DND-41 (cell line): ENCODE data around the gene ZSCAN5C.

Experiments
- ATAC-seq: fragments of 200-7000 bp; cut with Tn5 transposase; 3 replicates; pipeline ENCODE4 v1.9.1; 2021; ENCODE audit warnings: low read depth; ENCODE audit not compliant: insufficient read depth
- DNase-seq: peaks from one replicate; pipeline ENCODE4 v3.0.0-alpha.2; 2020
- H2AFZ ChIP-seq: 2 replicates; pipeline ENCODE4 v1.6.0; 2012; ENCODE audit warnings: low read depth, low read length
- H3K27ac ChIP-seq: 2 replicates; pipeline ENCODE4 v1.5.1; 2012; ENCODE audit warnings: low read length, inconsistent platforms
- H3K27me3 ChIP-seq: fragments of 200-600 bp; sonication (generic); 2 replicates; pipeline ENCODE4 v1.6.0; 2012; ENCODE audit warnings: low read length, mild to moderate bottlenecking, inconsistent platforms; ENCODE audit not compliant: insufficient read depth, poor library complexity
- H3K36me3 ChIP-seq: 2 replicates; pipeline ENCODE4 v1.5.1; 2012; ENCODE audit warnings: low read length, inconsistent platforms; ENCODE audit not compliant: insufficient read depth
- H3K4me1 ChIP-seq: 2 replicates; pipeline ENCODE4 v1.5.1; 2012; ENCODE audit warnings: mild to moderate bottlenecking, low read length; ENCODE audit not compliant: insufficient read depth
- H3K4me2 ChIP-seq: 2 replicates; pipeline ENCODE4 v1.6.0; 2012; ENCODE audit warnings: mild to moderate bottlenecking, moderate library complexity, low read length, inconsistent platforms; ENCODE audit not compliant: insufficient read depth
- H3K4me3 ChIP-seq, 2 experiments: fragments of 200-600 bp in 1 of 2; shearing (Covaris generic) in 1 of 2; 2 replicates each; pipeline ENCODE4 v1.5.1; 2012 to 2016; ENCODE audit warnings: inconsistent platforms in 2 of 2, low read length in 2 of 2, mild to moderate bottlenecking in 2 of 2, low read depth in 1 of 2, moderate library complexity in 1 of 2
- H3K79me2 ChIP-seq: 2 replicates; pipeline ENCODE4 v1.6.0; 2012; ENCODE audit warnings: low read length, inconsistent platforms; ENCODE audit not compliant: insufficient read depth
- H3K9ac ChIP-seq: 2 replicates; pipeline ENCODE4 v1.6.0; 2012; ENCODE audit warnings: low read depth, mild to moderate bottlenecking, inconsistent platforms, low read length, moderate library complexity
- H3K9me3 ChIP-seq: 2 replicates; pipeline ENCODE4 v1.5.1; 2012; ENCODE audit warnings: low read length, moderate library complexity, mild to moderate bottlenecking, inconsistent platforms; ENCODE audit not compliant: insufficient read depth, severe bottlenecking
- H4K20me1 ChIP-seq: 2 replicates; pipeline ENCODE4 v1.6.0; 2012; ENCODE audit warnings: low read length; ENCODE audit not compliant: insufficient read depth
- CTCF ChIP-seq: IDR thresholded peaks from 2 replicates; pipeline ENCODE4 v1.5.1; 2012; ENCODE audit warnings: borderline replicate concordance, low read length, moderate library complexity, mild to moderate bottlenecking; ENCODE audit not compliant: poor library complexity, severe bottlenecking; ENCODE audit errors: extremely low read depth
- EZH2 ChIP-seq: IDR thresholded peaks from 3 replicates; pipeline ENCODE4 v1.6.1; 2012; ENCODE audit warnings: borderline replicate concordance, low read depth, mild to moderate bottlenecking, moderate library complexity, low read length, inconsistent platforms; ENCODE audit not compliant: severe bottlenecking

ZSCAN5C gene

GRCh38 chr19:56176881-56177280 lies 25.2 kb upstream of the ZSCAN5C start:
- DNase-seq (no peak), ATAC-seq (no peak)
- H3K9me3 ChIP-seq = no peaks in the 10 kb centered on the region
- no peak overlapping the region for H2AFZ ChIP-seq
- H3K4me1 ChIP-seq = no peaks in the 10 kb centered on the region
- no peaks in the 10 kb centered on the region for H3K27me3 ChIP-seq
- TF ChIP-seq CTCF (no peak), EZH2 (no peak)
- H3K36me3 ChIP-seq = no peaks in the 10 kb centered on the region
- H3K9ac ChIP-seq = no peak overlapping the region
- no peaks in the 10 kb centered on the region for H4K20me1 ChIP-seq
- no peak overlapping the region for H3K4me3 ChIP-seq
- H3K79me2 ChIP-seq = no peaks in the 10 kb centered on the region
- H3K27ac ChIP-seq = no peak overlapping the region
- no peak overlapping the region for H3K4me2 ChIP-seq

GRCh38 chr19:56177564-56178243 lies 24.4 kb upstream of the ZSCAN5C start:
- H3K9ac ChIP-seq = no peak overlapping the region
- H4K20me1 ChIP-seq = no peaks in the 10 kb centered on the region
- H3K9me3 ChIP-seq = no peaks in the 10 kb centered on the region
- no peaks in the 10 kb centered on the region for H3K79me2 ChIP-seq
- H3K4me1 ChIP-seq = no peaks in the 10 kb centered on the region
- H3K4me2 ChIP-seq = no peak overlapping the region
- H2AFZ ChIP-seq = no peak overlapping the region
- DNase-seq (no peak), ATAC-seq (no peak)
- TF ChIP-seq EZH2 (no peak), CTCF (no peak)
- no peaks in the 10 kb centered on the region for H3K27me3 ChIP-seq
- no peak overlapping the region for H3K27ac ChIP-seq
- H3K36me3 ChIP-seq = no peaks in the 10 kb centered on the region
- no peak overlapping the region for H3K4me3 ChIP-seq

- H3K9ac ChIP-seq = no peak overlapping the region
- H3K4me2 ChIP-seq = no peak overlapping the region
- no peak overlapping the region for H3K27ac ChIP-seq
- H3K4me3 ChIP-seq = no peak overlapping the region
- no peak overlapping the region for H2AFZ ChIP-seq
- ATAC-seq = no peak
- H3K36me3 ChIP-seq = no peaks in the 10 kb centered on the region
- no peaks in the 10 kb centered on the region for H3K79me2 ChIP-seq
- no peaks in the 10 kb centered on the region for H3K9me3 ChIP-seq
- TF ChIP-seq CTCF (no peak), EZH2 (no peak)
- no peak for DNase-seq
- peaks cover 4% of the 10 kb centered on the region for H3K4me1 ChIP-seq
- no peaks in the 10 kb centered on the region for H4K20me1 ChIP-seq
- H3K27me3 ChIP-seq = no peaks in the 10 kb centered on the region
Observed at GRCh38 chr19:56189785-56190184, 12.3 kb upstream of the ZSCAN5C start.

GRCh38 chr19:56191115-56191514 lies 11.0 kb upstream of the ZSCAN5C start:
- H3K79me2 ChIP-seq = no peaks in the 10 kb centered on the region
- no peaks in the 10 kb centered on the region for H3K27me3 ChIP-seq
- H3K4me2 ChIP-seq = no peak overlapping the region
- no peak overlapping the region for H3K4me3 ChIP-seq
- H3K36me3 ChIP-seq = no peaks in the 10 kb centered on the region
- H3K4me1 ChIP-seq = peaks cover under 1% of the 10 kb centered on the region; the same call in 1 of the 2 replicates
- no peak for ATAC-seq
- no peaks in the 10 kb centered on the region for H3K9me3 ChIP-seq
- H2AFZ ChIP-seq = no peak overlapping the region
- no peaks in the 10 kb centered on the region for H4K20me1 ChIP-seq
- H3K27ac ChIP-seq = no peak overlapping the region
- TF ChIP-seq CTCF = peak; percentile 25
- no peak for TF ChIP-seq EZH2
- H3K9ac ChIP-seq = no peak overlapping the region
- no peak for DNase-seq
